ENCODE data around the gene MOCS3. TPM values are rescaled to one million over a fixed set of nuclear protein-coding genes. Genes with fewer than 3 reads are reported as not detected.
A peak's percentile ranks its signal among the peaks of the same experiment; 100 is the strongest.

Gene MOCS3
- polyA plus RNA-seq, 3 donors = 1.7 to 2.6 (median 2.0) TPM

- 0 to 1% (median 0%) methylated on average over 40 to 79 of the region's 79 CpGs for WGBS, 3 donors
- H3K27ac ChIP-seq (ENCODE audit: low read depth, low read length) = peak overlapping the region; percentile 99
Observed at GRCh38 chr20:50930139-50930975, 28.3 kb upstream of the MOCS3 start.

GRCh38 chr20:50930976-50931305, 27.7 kb upstream of the MOCS3 start:
- H3K27ac ChIP-seq (ENCODE audit: low read depth, low read length) = peak overlapping the region; percentile 99
- 0 to 2% (median 0%) methylated on average over 14 to 38 of the region's 45 CpGs for WGBS, 3 donors

- WGBS, 3 donors = 0 to 1% (median 0%) methylated on average over 44 to 58 of the region's 58 CpGs
- H3K27ac ChIP-seq (ENCODE audit: low read depth, low read length) = peak within 1 kb of the TSS; percentile 99
Observed at GRCh38 chr20:50931306-50932015, 27.2 kb upstream of the MOCS3 start, which contains the start of gene ADNP. Gene ADNP (minus strand): TSS chr20:50931437. CDS start chr20:50903996, 27,441 bp downstream.

GRCh38 chr20:50932016-50932485, 26.6 kb upstream of the MOCS3 start:
- WGBS, 3 donors = 42 to 54% (median 49%) methylated on average over 6 of the region's 6 CpGs
- H3K27ac ChIP-seq (ENCODE audit: low read depth, low read length) = peak overlapping the region; percentile 41

GRCh38 chr20:50932691-50933280, 25.8 kb upstream of the MOCS3 start:
- no peak overlapping the region for H3K27ac ChIP-seq (ENCODE audit: low read depth, low read length)
- 57 to 76% (median 69%) methylated on average over 1 of the region's 1 CpG for WGBS, 3 donors

- 85 to 96% (median 86%) methylated on average over 1 of the region's 1 CpG for WGBS, 3 donors
- H3K27ac ChIP-seq (ENCODE audit: low read depth, low read length) = no peak overlapping the region
Observed at GRCh38 chr20:50933589-50933988, 25.0 kb upstream of the MOCS3 start.

- H3K27ac ChIP-seq (ENCODE audit: low read depth, low read length) = no peak overlapping the region
- WGBS, 3 donors = 93 to 97% (median 96%) methylated on average over 7 of the region's 7 CpGs
Observed at GRCh38 chr20:50943069-50943468, 15.5 kb upstream of the MOCS3 start.

GRCh38 chr20:50948132-50948785, 10.4 kb upstream of the MOCS3 start:
- 73 to 88% (median 81%) methylated on average over 4 of the region's 4 CpGs for WGBS, 3 donors
- no peak overlapping the region for H3K27ac ChIP-seq (ENCODE audit: low read depth, low read length)

GRCh38 chr20:50953196-50953595, 5.4 kb upstream of the MOCS3 start:
- H3K27ac ChIP-seq (ENCODE audit: low read depth, low read length) = no peak overlapping the region
- WGBS, 3 donors = 89 to 98% (median 91%) methylated on average over 2 of the region's 2 CpGs

GRCh38 chr20:50953821-50954220, 4.8 kb upstream of the MOCS3 start:
- H3K27ac ChIP-seq (ENCODE audit: low read depth, low read length) = no peak overlapping the region

- no peak overlapping the region for H3K27ac ChIP-seq (ENCODE audit: low read depth, low read length)
- WGBS, 3 donors = 9 to 18% (median 11%) methylated on average over 7 of the region's 7 CpGs
Observed at GRCh38 chr20:50957276-50957675, 1.3 kb upstream of the MOCS3 start.

- WGBS, 3 donors = 0 to 1% (median 0%) methylated on average over 52 of the region's 52 CpGs
- H3K27ac ChIP-seq (ENCODE audit: low read depth, low read length) = peak within 1 kb of the TSS; percentile 19
Observed at GRCh38 chr20:50957798-50958614, 612 bp upstream of the MOCS3 start, which contains the start of gene DPM1. Gene DPM1 (minus strand): TSS chr20:50958532. CDS start chr20:50958523, 9 bp downstream.

GRCh38 chr20:50959543-50960126, 1.0 kb downstream of the MOCS3 start:
- 53 to 66% (median 55%) methylated on average over 25 of the region's 25 CpGs for WGBS, 3 donors
- H3K27ac ChIP-seq (ENCODE audit: low read depth, low read length) = no peak overlapping the region

- no peak overlapping the region for H3K27ac ChIP-seq (ENCODE audit: low read depth, low read length)
- 36 to 48% (median 47%) methylated on average over 7 of the region's 7 CpGs for WGBS, 3 donors
Observed at GRCh38 chr20:50967586-50967985, 9.0 kb downstream of the MOCS3 start.

GRCh38 chr20:50968289-50968688, 9.7 kb downstream of the MOCS3 start:
- no peak overlapping the region for H3K27ac ChIP-seq (ENCODE audit: low read depth, low read length)
- WGBS, 3 donors = 62 to 84% (median 80%) methylated on average over 9 of the region's 9 CpGs

GRCh38 chr20:50969435-50969834, 10.8 kb downstream of the MOCS3 start:
- H3K27ac ChIP-seq (ENCODE audit: low read depth, low read length) = no peak overlapping the region
- 80 to 84% (median 81%) methylated on average over 5 of the region's 5 CpGs for WGBS, 3 donors

- 76 to 79% (median 78%) methylated on average over 8 of the region's 8 CpGs for WGBS, 3 donors
Observed at GRCh38 chr20:50969912-50970311, 11.3 kb downstream of the MOCS3 start.

More at GRCh38 chr20:50969912-50970311, 11.3 kb downstream of the MOCS3 start:
- no peak overlapping the region for H3K27ac ChIP-seq (ENCODE audit: low read depth, low read length)

All from adipose tissue (tissue), 3 donors.